Activated naive CD4-positive, alpha-beta T cell treated with anti-CD3 and anti-CD28 coated beads, Interleukin-2, amount 50 U/mL, for 16 hours (primary cell): ENCODE data around the gene TOR1AIP2.
"Not testable (repeated sequence)": the region's sequence is repeated elsewhere in the genome, so short reads cannot be mapped to it uniquely, and the experiment has no call there.

ENCODE experiments used
- DNase-seq: peaks from one replicate; pipeline ENCODE4 v3.0.0-alpha.2; 2020

The TOR1AIP2 gene

DNA sequence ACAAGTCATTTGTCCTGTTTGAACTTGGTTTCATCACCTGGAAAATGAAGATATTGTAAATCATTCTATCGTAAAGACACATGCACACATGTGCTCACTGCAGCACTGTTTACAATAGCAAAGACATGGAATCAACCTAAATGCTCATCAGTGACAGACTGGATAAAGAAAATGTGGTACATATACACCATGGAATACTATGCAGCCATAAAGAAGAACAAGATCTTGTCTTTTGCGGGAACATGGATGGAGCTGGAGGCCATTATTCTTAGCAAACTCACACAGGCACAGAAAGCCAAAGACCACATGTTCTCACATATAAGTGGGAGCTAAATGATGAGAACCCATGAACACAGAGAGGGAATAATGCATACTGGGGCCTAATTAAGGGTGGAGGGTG, 73.2 kb downstream of the TOR1AIP2 start:
- DNase-seq = not testable (repeated sequence)

- DNase-seq = no peak
Measured at GRCh38 chr1:179803918-179804317, 73.7 kb downstream of the TOR1AIP2 start.

DNA sequence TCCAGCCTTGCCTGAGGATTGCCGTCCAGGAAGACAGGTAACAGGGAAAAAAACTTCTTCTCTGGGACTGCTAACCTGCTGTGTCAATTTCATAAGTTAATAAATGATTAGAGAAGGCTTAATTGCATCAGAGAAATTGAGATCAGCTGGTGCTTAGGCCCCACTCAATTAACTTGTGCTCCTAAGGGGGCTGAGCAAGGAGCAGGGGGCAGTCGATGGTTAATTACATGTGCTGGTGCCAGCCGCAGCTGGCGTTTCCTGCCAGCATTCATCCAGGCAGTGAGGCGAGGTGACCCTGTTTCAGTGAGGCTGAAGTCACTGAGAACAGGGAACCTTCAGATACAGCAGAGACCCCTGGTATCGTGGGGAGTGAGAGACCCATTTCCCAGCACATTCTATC, 74.5 kb downstream of the TOR1AIP2 start:
- no peak for DNase-seq

GRCh38 chr1:179800481-179800880, 77.1 kb downstream of the TOR1AIP2 start:
- DNase-seq = no peak

DNA sequence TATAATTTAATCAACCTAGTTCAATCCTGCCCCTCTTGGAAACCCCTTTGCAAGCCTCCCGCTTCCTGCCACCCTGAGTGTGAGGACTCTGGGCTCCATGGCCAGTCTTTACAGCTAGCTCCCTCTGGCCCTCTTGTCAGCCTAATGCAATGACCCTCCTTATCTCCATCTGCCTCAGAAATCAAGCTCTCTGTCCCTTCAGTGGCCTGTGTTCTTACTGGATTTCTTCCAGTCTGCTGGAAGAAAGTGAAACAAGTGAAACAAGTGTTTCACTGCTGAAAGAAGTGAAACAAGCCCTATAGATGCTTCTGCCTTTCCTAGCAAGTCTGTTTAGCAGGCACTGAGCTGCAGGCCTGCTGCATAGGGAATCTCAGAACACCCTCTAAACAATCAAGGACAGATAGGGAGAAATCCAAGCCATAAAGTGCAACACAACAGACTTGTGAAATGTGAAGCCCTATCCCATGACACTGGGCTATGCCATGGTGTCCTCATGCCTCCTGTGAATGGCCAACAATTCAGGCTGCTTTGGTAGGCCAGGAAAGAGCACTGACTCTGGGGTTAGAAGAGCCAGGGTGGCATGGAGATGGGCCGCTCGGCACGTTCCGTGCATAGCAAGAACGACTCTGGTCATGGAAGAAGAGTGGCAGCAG, 78.6 kb downstream of the TOR1AIP2 start:
- no peak for DNase-seq

DNA sequence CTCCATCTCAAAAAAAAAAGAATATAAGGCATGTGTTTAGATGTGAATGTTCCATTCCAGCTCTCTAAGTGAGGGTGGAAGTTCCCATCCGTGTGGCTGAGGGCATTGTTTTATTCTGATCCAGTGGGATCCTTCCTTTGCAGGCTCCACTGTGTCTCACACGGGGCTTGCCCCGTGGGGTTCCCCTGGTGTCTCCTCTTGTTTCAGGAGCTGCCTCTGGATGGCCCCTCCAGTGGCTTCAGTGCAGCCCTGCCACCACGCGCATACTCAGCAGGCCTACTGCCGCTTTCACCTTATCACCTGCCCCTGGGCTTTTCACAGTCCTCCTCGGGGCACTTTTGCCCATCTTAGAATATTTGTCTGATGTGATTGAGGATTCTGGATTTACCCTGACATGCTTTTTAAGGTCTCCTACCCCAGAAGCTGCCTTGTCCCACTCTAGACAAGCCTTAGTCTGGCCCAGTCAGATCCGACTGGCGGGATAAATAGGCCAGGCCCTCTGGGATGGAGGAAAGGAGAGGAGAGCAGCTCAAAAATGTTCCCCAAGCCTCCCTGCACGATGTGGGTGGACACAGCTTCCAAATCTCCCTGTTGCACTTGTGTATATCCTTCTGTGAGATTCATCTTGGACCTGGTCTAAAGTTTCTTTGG, 79.3 kb downstream of the TOR1AIP2 start:
- DNase-seq = no peak

GRCh38 chr1:179794669-179795068, 82.9 kb downstream of the TOR1AIP2 start:
- DNase-seq = no peak

GRCh38 chr1:179794146-179794545, 83.5 kb downstream of the TOR1AIP2 start:
- DNase-seq = no peak

DNA sequence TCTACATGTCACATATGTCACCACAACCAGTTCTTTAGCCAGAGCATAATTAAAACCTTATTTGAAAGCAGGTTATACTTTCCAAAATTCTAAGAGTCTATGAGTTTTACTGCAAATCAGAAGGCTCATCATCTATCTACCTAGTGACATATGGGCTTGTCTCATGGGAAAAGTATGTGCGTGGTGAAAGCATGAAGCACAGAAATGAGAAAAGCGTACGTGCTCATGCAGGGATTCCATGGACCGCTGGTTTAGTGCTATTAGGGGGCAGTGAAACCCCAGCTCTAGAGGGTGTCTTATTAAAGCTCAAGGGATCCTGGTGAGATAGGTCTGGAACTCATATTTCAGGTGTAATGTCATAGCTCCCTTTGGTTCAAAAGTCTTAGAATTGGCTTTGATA, 84.3 kb downstream of the TOR1AIP2 start:
- DNase-seq = no peak
